Measurements from ENCODE around the gene SEC63. TPM values are rescaled to one million over a fixed set of nuclear protein-coding genes. Genes with fewer than 3 reads are reported as not detected.

The SEC63 gene
- total RNA-seq, 1 experiment from 2014 or later = 97.6 TPM

- no peak for TF ChIP-seq ATF6 (CRISPR knock-in tag; IDR thresholded peaks at IDR 0.05)
- TF ChIP-seq TEAD4 (CRISPR knock-in tag; IDR thresholded peaks at IDR 0.05) = no peak
- TF ChIP-seq NFE2L1 (CRISPR knock-in tag; IDR thresholded peaks at IDR 0.05) = no peak
- TF ChIP-seq ZNF121 (CRISPR knock-in tag; IDR thresholded peaks at IDR 0.05) = no peak
- no peak for TF ChIP-seq MYBL2 (CRISPR knock-in tag; IDR thresholded peaks at IDR 0.05)
- TF ChIP-seq E2F4 (CRISPR knock-in tag; IDR thresholded peaks at IDR 0.05; ENCODE audit: borderline replicate concordance, low read depth) = no peak
- no peak for TF ChIP-seq SMAD4 (CRISPR knock-in tag; IDR thresholded peaks at IDR 0.05)
- TF ChIP-seq NFATC4 (CRISPR knock-in tag; IDR thresholded peaks at IDR 0.05) = no peak
- TF ChIP-seq ZNF671 (CRISPR knock-in tag; IDR thresholded peaks at IDR 0.05) = no peak
- no peak for TF ChIP-seq ZNF219 (CRISPR knock-in tag; IDR thresholded peaks at IDR 0.05; ENCODE audit: borderline replicate concordance)
- TF ChIP-seq E2F1 (CRISPR knock-in tag; IDR thresholded peaks at IDR 0.05) = no peak
Measured at GRCh38 chr6:107977283-107977682, 19.3 kb upstream of the SEC63 start (continued).

- H3K4me3 Mint-ChIP-seq = no peak overlapping the region
- H3K27ac Mint-ChIP-seq = no peak overlapping the region
- ATAC-seq = no peak
- peaks cover 11% of the 10 kb centered on the region for H3K4me1 Mint-ChIP-seq
- DNase-seq (ENCODE audit: low spot score) = no peak
- ChIA-PET CTCF (no interaction called here), POLR2A (no interaction called here)
- H3K36me3 Mint-ChIP-seq = no peaks in the 10 kb centered on the region
- H3K9me3 Mint-ChIP-seq = no peaks in the 10 kb centered on the region
- H3K27me3 Mint-ChIP-seq (ENCODE audit: low read depth) = peaks cover 4% of the 10 kb centered on the region; the same call in 1 of the 2 replicates
- no peak for TF ChIP-seq NR3C1 (CRISPR knock-in tag; conservative IDR thresholded peaks at IDR 0.05; ENCODE audit: low read depth)
- no peak for TF ChIP-seq E2F5 (CRISPR knock-in tag; IDR thresholded peaks at IDR 0.05)
- no peak for TF ChIP-seq SOX15 (CRISPR knock-in tag; IDR thresholded peaks at IDR 0.05)
- TF ChIP-seq MYBL2 (CRISPR knock-in tag; IDR thresholded peaks at IDR 0.05) = no peak
- no peak for TF ChIP-seq NFATC4 (CRISPR knock-in tag; IDR thresholded peaks at IDR 0.05)
- TF ChIP-seq STAT6 (CRISPR knock-in tag; conservative IDR thresholded peaks at IDR 0.05; ENCODE audit: low read depth) = no peak
- TF ChIP-seq ZNF281 (CRISPR knock-in tag; IDR thresholded peaks at IDR 0.05) = no peak
- no peak for TF ChIP-seq ETV6 (CRISPR knock-in tag; IDR thresholded peaks at IDR 0.05)
- no peak for TF ChIP-seq NFYB (CRISPR knock-in tag; conservative IDR thresholded peaks at IDR 0.05; ENCODE audit: low read depth)
- no peak for TF ChIP-seq MAX (CRISPR knock-in tag; IDR thresholded peaks at IDR 0.05)
- TF ChIP-seq CDX4 (CRISPR knock-in tag; IDR thresholded peaks at IDR 0.05; ENCODE audit: borderline replicate concordance) = no peak
Measured at GRCh38 chr6:107976155-107976783, 18.3 kb upstream of the SEC63 start.
